GM23338 (cell line): ENCODE data around the gene LARGE1.

Experiments
- CREB1 ChIP-seq: fragments of 250-450 bp; sonication (Bioruptor Pico); IDR thresholded peaks from 2 replicates; pipeline ENCODE4 v1.5.0; 2020; ENCODE audit warnings: low read depth, mild to moderate bottlenecking, moderate library complexity
- CTCF ChIP-seq, 2 experiments: fragments of 200-600 bp in 1 of 2; sonication (generic) in 1 of 2; conservative IDR thresholded peaks; 2 replicates each; pipeline versions ENCODE4 v1.5.1 to v1.6.1; 2016 to 2017; ENCODE audit warnings: antibody characterized with exemption in 2 of 2, low read depth in 2 of 2, mild to moderate bottlenecking in 2 of 2, moderate library complexity in 1 of 2
- ETS1 ChIP-seq: IDR thresholded peaks from 2 replicates; pipeline ENCODE4 v1.6.1; 2016; ENCODE audit warnings: antibody characterized with exemption
- EZH2 ChIP-seq: fragments of 200-600 bp; sonication (generic); IDR thresholded peaks from one replicate; pipeline ENCODE4 v1.8.0; 2017; ENCODE audit warnings: antibody characterized with exemption, mild to moderate bottlenecking, low read depth; ENCODE audit not compliant: unreplicated experiment
- EZH2phosphoT487 ChIP-seq: fragments of 200-600 bp; sonication (generic); IDR thresholded peaks from one replicate; pipeline ENCODE4 v1.8.1; 2018; ENCODE audit warnings: antibody characterized with exemption; ENCODE audit not compliant: unreplicated experiment
- POLR2AphosphoS5 ChIP-seq: IDR thresholded peaks from 2 replicates; pipeline ENCODE4 v1.6.1; 2016; ENCODE audit warnings: antibody characterized with exemption, low read depth
- REST ChIP-seq: IDR thresholded peaks from one replicate; pipeline ENCODE4 v1.6.1; 2018; ENCODE audit warnings: antibody characterized with exemption; ENCODE audit not compliant: unreplicated experiment
- ZNF114 ChIP-seq: fragments of 250-450 bp; sonication (Bioruptor Pico); IDR thresholded peaks from 2 replicates; pipeline ENCODE4 v1.5.0; 2020; ENCODE audit warnings: mild to moderate bottlenecking, moderate library complexity

- TF ChIP-seq ZNF114 (CRISPR knock-in tag) (no peak), CTCF (conservative IDR thresholded peaks at IDR 0.05; ENCODE audit: low read depth in 2 of 2) (no peak), EZH2 (no peak), POLR2AphosphoS5 (no peak), EZH2phosphoT487 (no peak), CREB1 (CRISPR knock-in tag) (no peak), REST (no peak), ETS1 (no peak)
Measured at GRCh38 chr22:33958741-33959140, 38.5 kb upstream of the LARGE1 start.
